Neuronal stem cell (in vitro differentiated cells): ENCODE results near the gene ZSCAN10. TPM values are rescaled to one million over a fixed set of nuclear protein-coding genes. Genes with fewer than 3 reads are reported as not detected.

Experiments used
- DNase-seq: peaks from one replicate; pipeline ENCODE4 v3.0.0-alpha.2; 2013; ENCODE audit warnings: low spot score
- H2AFZ ChIP-seq: one replicate; pipeline ENCODE4 v1.6.1; 2013; ENCODE audit warnings: mild to moderate bottlenecking, low read length, inconsistent platforms
- H2AK5ac ChIP-seq: 2 replicates; pipeline ENCODE4 v1.6.1; 2013; ENCODE audit warnings: low read depth, mild to moderate bottlenecking, inconsistent platforms, low read length, moderate library complexity, mixed read lengths
- H2BK120ac ChIP-seq: 2 replicates; pipeline ENCODE4 v1.6.1; 2013; ENCODE audit warnings: low read depth, mild to moderate bottlenecking, inconsistent platforms, low read length, moderate library complexity, mixed read lengths
- H2BK12ac ChIP-seq: one replicate; pipeline ENCODE4 v1.6.1; 2013; ENCODE audit warnings: low read length, inconsistent platforms
- H2BK15ac ChIP-seq: 2 replicates; pipeline ENCODE4 v1.6.1; 2013; ENCODE audit warnings: mild to moderate bottlenecking, low read length, inconsistent platforms, mixed read lengths
- H2BK5ac ChIP-seq: one replicate; pipeline ENCODE4 v1.6.1; 2013; ENCODE audit warnings: inconsistent platforms, mild to moderate bottlenecking, low read length, moderate library complexity
- H3K14ac ChIP-seq: one replicate; pipeline ENCODE4 v1.6.1; 2013; ENCODE audit warnings: low read length, inconsistent platforms
- H3K18ac ChIP-seq: 2 replicates; pipeline ENCODE4 v1.6.1; 2013; ENCODE audit warnings: low read length, inconsistent platforms
- H3K23ac ChIP-seq: 2 replicates; pipeline ENCODE4 v1.6.1; 2013; ENCODE audit warnings: low read depth, mild to moderate bottlenecking, mixed read lengths, low read length, inconsistent platforms; ENCODE audit not compliant: poor library complexity
- H3K27ac ChIP-seq: replicated peaks from 3 replicates; pipeline ENCODE4 v1.5.1; 2013; ENCODE audit warnings: low read length, inconsistent platforms
- H3K27me3 ChIP-seq, 3 experiments: 2 replicates each; pipeline ENCODE4 v1.6.1; 2013; ENCODE audit warnings: low read length in 3 of 3, mild to moderate bottlenecking in 2 of 3, inconsistent platforms in 1 of 3, low read depth in 1 of 3, mixed read lengths in 1 of 3, moderate library complexity in 1 of 3; ENCODE audit not compliant: control insufficient read depth in 3 of 3, insufficient read depth in 3 of 3
- H3K36me3 ChIP-seq, 2 donors: replicated peaks in 1 of 2; 2 replicates each; pipeline ENCODE4 v1.6.1; 2013; ENCODE audit warnings: low read length in 2 of 2; ENCODE audit not compliant: control insufficient read depth in 2 of 2, insufficient read depth in 2 of 2
- H3K4ac ChIP-seq: 2 replicates; pipeline ENCODE4 v1.6.1; 2013; ENCODE audit warnings: inconsistent platforms, mild to moderate bottlenecking, low read length, moderate library complexity
- H3K4me1 ChIP-seq, 2 donors: 1 replicate in 1 of 2; 2 replicates in 1 of 2; pipeline ENCODE4 v1.6.1; 2013; ENCODE audit warnings: low read length in 2 of 2, low read depth in 1 of 2; ENCODE audit not compliant: control insufficient read depth in 2 of 2, insufficient read depth in 1 of 2
- H3K4me2 ChIP-seq: one replicate; pipeline ENCODE4 v1.6.1; 2013; ENCODE audit warnings: mild to moderate bottlenecking, low read length, inconsistent platforms; ENCODE audit not compliant: insufficient read depth, poor library complexity, severe bottlenecking
- H3K4me3 ChIP-seq, 2 donors: 2 replicates each; pipeline ENCODE4 v1.5.1; 2013; ENCODE audit warnings: low read length in 2 of 2, mild to moderate bottlenecking in 2 of 2, inconsistent platforms in 1 of 2, moderate library complexity in 1 of 2
- H3K79me1 ChIP-seq: one replicate; pipeline ENCODE4 v1.6.1; 2013; ENCODE audit warnings: low read depth, mild to moderate bottlenecking, inconsistent platforms, low read length, moderate library complexity
- H3K9ac ChIP-seq: one replicate; pipeline ENCODE4 v1.6.1; 2013; ENCODE audit warnings: mild to moderate bottlenecking, low read depth, low read length, inconsistent platforms; ENCODE audit not compliant: poor library complexity
- H3K9me3 ChIP-seq, 2 donors: replicated peaks in 1 of 2; 2 replicates each; pipeline versions ENCODE3 to v1.6.1; 2013; ENCODE audit warnings: low read length in 2 of 2, mild to moderate bottlenecking in 2 of 2, inconsistent platforms in 1 of 2, low read depth in 1 of 2, mixed read lengths in 1 of 2, moderate library complexity in 1 of 2; ENCODE audit not compliant: control insufficient read depth in 2 of 2, insufficient read depth in 1 of 2
- H4K8ac ChIP-seq: one replicate; pipeline ENCODE4 v1.6.1; 2013; ENCODE audit warnings: low read depth, mild to moderate bottlenecking, inconsistent platforms, low read length, moderate library complexity
- H4K91ac ChIP-seq: one replicate; pipeline ENCODE4 v1.6.1; 2013; ENCODE audit warnings: low read length, low read depth, mild to moderate bottlenecking, inconsistent platforms; ENCODE audit not compliant: poor library complexity
- WGBS, 2 donors: extraction: QIAGEN DNeasy Blood & Tissue Kit; methylation state at CpG; one replicate each; pipeline ENCODE4 v1.1.7; 2013; ENCODE audit warnings: missing lambda C conversion rate in 2 of 2, mixed read lengths in 1 of 2; ENCODE audit not compliant: insufficient read length in 2 of 2, insufficient replicate concordance in 1 of 2; ENCODE audit errors: extremely low coverage in 2 of 2; 5-methylcytosine and 5-hydroxymethylcytosine counted together
- polyA plus RNA-seq, 2 experiments: library from polyadenylated mRNA; stranded (reverse); fragments of 200-250 nt; gene quantifications; one replicate each; pipeline ENCODE4 v1.2.3, GENCODE V29; 2013

Gene ZSCAN10
- polyA plus RNA-seq (2013, experiment 1 of 2), result 1.1 TPM
- 1.1 TPM for polyA plus RNA-seq (2013, experiment 2 of 2)

- Histone ChIP-seq H2BK15ac (peak within 1 kb of the TSS; percentile 98), H4K8ac (peak within 1 kb of the TSS; percentile 68), H2BK12ac (peak within 1 kb of the TSS; percentile 88), H3K23ac (peak within 1 kb of the TSS; percentile 77), H2BK120ac (peak within 1 kb of the TSS; percentile 95), H3K4me3 (peak within 1 kb of the TSS in 1 of 2 donors; percentile 70), H3K4me2 (peak within 1 kb of the TSS; percentile 61), H2AFZ (peak within 1 kb of the TSS; percentile 75), H2BK5ac (peak within 1 kb of the TSS; percentile 4), H3K36me3 (no peaks in the 10 kb centered on the region), H3K14ac (peak within 1 kb of the TSS; percentile 47), H2AK5ac (peak within 1 kb of the TSS; percentile 59), H3K27ac (no peak within 1 kb of the TSS), H3K79me1 (no peaks in the 10 kb centered on the region), H3K9ac (peak within 1 kb of the TSS; percentile 56), H3K9me3 (peaks cover 0 to 2% of the 10 kb centered on the region in 2 donors), H3K18ac (peak within 1 kb of the TSS; percentile 92), H3K4me1 (peaks cover 27 to 30% of the 10 kb centered on the region in 2 donors), H4K91ac (no peak within 1 kb of the TSS), H3K4ac (no peak within 1 kb of the TSS), H3K27me3 (peaks cover 0 to 24% (median 6%) of the 10 kb centered on the region in 3 experiments)
- no peak for DNase-seq
- no CpG with 5 or more reads among the region's 21 CpGs for WGBS, 2 donors
These were observed at the start of gene ZSCAN10 for GRCh38 chr16:3098459-3099394. ZSCAN10 (minus strand) TSS chr16:3099294; CDS start chr16:3092937, 6,357 bp downstream.

- Histone ChIP-seq H4K8ac (no peak overlapping the region), H2BK12ac (no peak overlapping the region), H2BK15ac (peak overlapping the region; percentile 9), H2BK120ac (no peak overlapping the region), H3K9ac (no peak overlapping the region), H3K9me3 (no peaks in the 10 kb centered on the region), H2AK5ac (no peak overlapping the region), H3K79me1 (no peaks in the 10 kb centered on the region), H3K14ac (no peak overlapping the region), H3K18ac (no peak overlapping the region), H2AFZ (no peak overlapping the region), H3K27me3 (peaks cover 0 to 12% (median 10%) of the 10 kb centered on the region in 3 experiments), H2BK5ac (no peak overlapping the region), H3K4me1 (peaks cover 2 to 4% of the 10 kb centered on the region in 2 donors), H4K91ac (no peak overlapping the region), H3K4me2 (no peak overlapping the region), H3K36me3 (no peaks in the 10 kb centered on the region), H3K4me3 (no peak overlapping the region), H3K4ac (no peak overlapping the region), H3K27ac (no peak overlapping the region), H3K23ac (peak overlapping the region; percentile 39)
- DNase-seq, result no peak
- no CpG with 5 or more reads among the region's 13 CpGs for WGBS, 2 donors
These were observed 49.4 kb upstream of the ZSCAN10 start for GRCh38 chr16:3148256-3149192.

- Histone ChIP-seq H3K27ac (no peak overlapping the region), H4K8ac (no peak overlapping the region), H3K4me2 (no peak overlapping the region), H2BK5ac (no peak overlapping the region), H3K14ac (no peak overlapping the region), H3K27me3 (peaks cover 0 to 12% (median 10%) of the 10 kb centered on the region in 3 experiments), H3K23ac (no peak overlapping the region), H2BK15ac (peak overlapping the region; percentile 81), H3K4me3 (no peak overlapping the region), H3K9me3 (no peaks in the 10 kb centered on the region), H2AK5ac (peak overlapping the region; percentile 90), H2BK120ac (no peak overlapping the region), H3K4me1 (peaks cover 2 to 4% of the 10 kb centered on the region in 2 donors), H4K91ac (no peak overlapping the region), H2AFZ (no peak overlapping the region), H2BK12ac (no peak overlapping the region), H3K9ac (no peak overlapping the region), H3K36me3 (peaks cover under 1 to 2% of the 10 kb centered on the region in 2 donors), H3K79me1 (no peaks in the 10 kb centered on the region), H3K4ac (no peak overlapping the region), H3K18ac (no peak overlapping the region)
- WGBS, 2 donors, result no CpG with 5 or more reads among the region's 5 CpGs
- DNase-seq, result no peak
These were observed 48.6 kb upstream of the ZSCAN10 start for GRCh38 chr16:3147757-3148104.
